Measurements from ENCODE around the gene GLP1R.

- TF ChIP-seq, protein P1, sequence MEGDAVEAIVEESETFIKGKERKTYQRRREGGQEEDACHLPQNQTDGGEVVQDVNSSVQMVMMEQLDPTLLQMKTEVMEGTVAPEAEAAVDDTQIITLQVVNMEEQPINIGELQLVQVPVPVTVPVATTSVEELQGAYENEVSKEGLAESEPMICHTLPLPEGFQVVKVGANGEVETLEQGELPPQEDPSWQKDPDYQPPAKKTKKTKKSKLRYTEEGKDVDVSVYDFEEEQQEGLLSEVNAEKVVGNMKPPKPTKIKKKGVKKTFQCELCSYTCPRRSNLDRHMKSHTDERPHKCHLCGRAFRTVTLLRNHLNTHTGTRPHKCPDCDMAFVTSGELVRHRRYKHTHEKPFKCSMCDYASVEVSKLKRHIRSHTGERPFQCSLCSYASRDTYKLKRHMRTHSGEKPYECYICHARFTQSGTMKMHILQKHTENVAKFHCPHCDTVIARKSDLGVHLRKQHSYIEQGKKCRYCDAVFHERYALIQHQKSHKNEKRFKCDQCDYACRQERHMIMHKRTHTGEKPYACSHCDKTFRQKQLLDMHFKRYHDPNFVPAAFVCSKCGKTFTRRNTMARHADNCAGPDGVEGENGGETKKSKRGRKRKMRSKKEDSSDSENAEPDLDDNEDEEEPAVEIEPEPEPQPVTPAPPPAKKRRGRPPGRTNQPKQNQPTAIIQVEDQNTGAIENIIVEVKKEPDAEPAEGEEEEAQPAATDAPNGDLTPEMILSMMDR (conservative IDR thresholded peaks at IDR 0.05; ENCODE audit: low read depth, low read length), result no peak
- TF ChIP-seq EZH2 (IDR thresholded peaks at IDR 0.05; ENCODE audit: low read length, unreplicated experiment), result no peak
- no peak for TF ChIP-seq EZH2phosphoT487 (IDR thresholded peaks at IDR 0.05; ENCODE audit: borderline replicate concordance, low read length)
Observed at GRCh38 chr6:39061182-39061581, 12.6 kb downstream of the GLP1R start.
